Measurements from ENCODE around the gene NXPH1.

- TF ChIP-seq CTCF (conservative IDR thresholded peaks at IDR 0.05; ENCODE audit: low read depth in 2 of 2) (0 out of 4 replicates have a peak, but pooled peaks of 1 of the 2 experiments have one; percentile 6), POLR2AphosphoS5 (IDR thresholded peaks at IDR 0.05; ENCODE audit: low read depth) (no peak), EZH2 (IDR thresholded peaks at IDR 0.05; ENCODE audit: low read depth, unreplicated experiment) (no peak), EZH2phosphoT487 (IDR thresholded peaks at IDR 0.05; ENCODE audit: unreplicated experiment) (no peak), REST (IDR thresholded peaks at IDR 0.05; ENCODE audit: unreplicated experiment) (no peak), JUNB (IDR thresholded peaks at IDR 0.05; ENCODE audit: unreplicated experiment) (no peak), ZNF114 (CRISPR knock-in tag; IDR thresholded peaks at IDR 0.05) (no peak), CREB1 (CRISPR knock-in tag; IDR thresholded peaks at IDR 0.05; ENCODE audit: low read depth) (no peak), ETS1 (IDR thresholded peaks at IDR 0.05) (no peak)
Observed at GRCh38 chr7:8615019-8615418, 181.6 kb downstream of the NXPH1 start.
